ENCODE measurements around the gene NELL1.

NELL1 gene

GRCh38 chr11:21137803-21138202, 468.4 kb downstream of the NELL1 start:
- TF ChIP-seq, protein P1, sequence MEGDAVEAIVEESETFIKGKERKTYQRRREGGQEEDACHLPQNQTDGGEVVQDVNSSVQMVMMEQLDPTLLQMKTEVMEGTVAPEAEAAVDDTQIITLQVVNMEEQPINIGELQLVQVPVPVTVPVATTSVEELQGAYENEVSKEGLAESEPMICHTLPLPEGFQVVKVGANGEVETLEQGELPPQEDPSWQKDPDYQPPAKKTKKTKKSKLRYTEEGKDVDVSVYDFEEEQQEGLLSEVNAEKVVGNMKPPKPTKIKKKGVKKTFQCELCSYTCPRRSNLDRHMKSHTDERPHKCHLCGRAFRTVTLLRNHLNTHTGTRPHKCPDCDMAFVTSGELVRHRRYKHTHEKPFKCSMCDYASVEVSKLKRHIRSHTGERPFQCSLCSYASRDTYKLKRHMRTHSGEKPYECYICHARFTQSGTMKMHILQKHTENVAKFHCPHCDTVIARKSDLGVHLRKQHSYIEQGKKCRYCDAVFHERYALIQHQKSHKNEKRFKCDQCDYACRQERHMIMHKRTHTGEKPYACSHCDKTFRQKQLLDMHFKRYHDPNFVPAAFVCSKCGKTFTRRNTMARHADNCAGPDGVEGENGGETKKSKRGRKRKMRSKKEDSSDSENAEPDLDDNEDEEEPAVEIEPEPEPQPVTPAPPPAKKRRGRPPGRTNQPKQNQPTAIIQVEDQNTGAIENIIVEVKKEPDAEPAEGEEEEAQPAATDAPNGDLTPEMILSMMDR (IDR thresholded peaks at IDR 0.05), result no peak

- TF ChIP-seq, protein P1 (IDR thresholded peaks at IDR 0.05), result no peak
Observed at GRCh38 chr11:21142007-21142406, 472.6 kb downstream of the NELL1 start.

DNA sequence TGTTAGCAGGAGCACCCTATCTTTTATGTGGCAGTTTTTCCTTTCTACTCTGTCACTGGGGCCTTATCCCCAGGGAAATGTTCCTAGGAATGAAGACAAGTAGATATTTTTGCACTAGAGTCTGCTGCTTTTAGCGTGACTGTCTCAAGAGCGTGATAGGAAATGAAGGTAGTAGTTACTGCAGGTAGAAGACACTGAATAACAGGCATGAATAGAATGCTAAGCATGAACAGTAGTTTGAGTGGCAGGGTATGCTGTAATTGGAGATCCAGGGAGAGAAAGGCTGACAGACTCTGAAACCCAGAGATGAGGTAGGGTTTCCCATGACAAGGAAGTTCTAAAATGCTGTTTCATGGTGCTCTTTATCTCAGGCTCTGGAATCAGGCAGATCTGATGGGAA, 475.1 kb downstream of the NELL1 start:
- TF ChIP-seq, protein P1 (IDR thresholded peaks at IDR 0.05), result no peak

- TF ChIP-seq, protein P1 (IDR thresholded peaks at IDR 0.05), result no peak
Observed at GRCh38 chr11:21148376-21148775, 479.0 kb downstream of the NELL1 start.

- TF ChIP-seq, protein P1 (IDR thresholded peaks at IDR 0.05), result no peak
Observed at GRCh38 chr11:21160140-21160539, 490.8 kb downstream of the NELL1 start.

DNA sequence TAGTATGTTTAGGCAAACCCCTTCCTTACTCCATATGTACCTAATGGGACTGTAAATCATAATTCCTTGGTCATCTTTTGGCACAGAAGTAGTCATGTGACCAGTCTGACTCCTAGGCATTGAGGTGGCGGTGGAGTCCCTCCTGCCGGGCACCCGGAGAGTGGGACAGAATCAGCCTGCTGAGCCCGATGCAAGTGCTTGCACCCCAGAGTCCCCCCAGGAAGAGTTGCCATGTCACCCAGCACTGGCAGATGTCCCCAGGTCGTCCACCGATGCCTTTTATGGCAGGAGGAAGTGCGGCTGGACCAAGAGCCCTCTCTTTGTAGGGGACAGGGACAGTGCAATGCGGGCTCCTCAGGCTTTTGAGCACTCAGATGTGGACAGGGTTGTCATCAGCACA, 500.3 kb downstream of the NELL1 start:
- TF ChIP-seq, protein P1 (IDR thresholded peaks at IDR 0.05), result no peak

GRCh38 chr11:21173476-21173875, 504.1 kb downstream of the NELL1 start:
- TF ChIP-seq, protein P1 (IDR thresholded peaks at IDR 0.05), result no peak

GRCh38 chr11:21174781-21175180, 505.4 kb downstream of the NELL1 start:
- TF ChIP-seq, protein P1 (IDR thresholded peaks at IDR 0.05), result no peak

Data from LNCAP (cell line).